RCC 7860 (cell line): ENCODE results near the gene CENPF.

Source experiments
- DNase-seq: peaks from one replicate; pipeline ENCODE4 v3.0.0-alpha.2; 2015; ENCODE audit warnings: low spot score
- FAIRE-seq: peaks from 2 replicates; lab custom pipeline; 2012; peaks lifted over from hg19 to GRCh38; lab: Jason Lieb, UNC

The CENPF gene

GRCh38 chr1:214707306-214708087 lies 104.5 kb downstream of the CENPF start:
- FAIRE-seq (no peak), DNase-seq (no peak)

- DNase-seq (no peak), FAIRE-seq (peak; percentile 2)
Observed at GRCh38 chr1:214708321-214708955, 105.4 kb downstream of the CENPF start.

- FAIRE-seq: no peak
Observed at GRCh38 chr1:214709241-214709640, 106.2 kb downstream of the CENPF start.

GRCh38 chr1:214712737-214713136 lies 109.7 kb downstream of the CENPF start:
- FAIRE-seq (no peak), DNase-seq (no peak)

More at GRCh38 chr1:214709241-214709640, 106.2 kb downstream of the CENPF start:
- DNase-seq: no peak
